Endothelial cell of umbilical vein (primary cell): ENCODE measurements around the gene ERAP2. TPM values are rescaled to one million over a fixed set of nuclear protein-coding genes. Genes with fewer than 3 reads are reported as not detected.
"Not testable (repeated sequence)": the region's sequence is repeated elsewhere in the genome, so short reads cannot be mapped to it uniquely, and the experiment has no call there.

Experiments used
- BruUV-seq: library from RNA; stranded (reverse); fragments of 400-500 nt; replicated peaks from 2 replicates; lab custom pipeline; 2021; lab: Mats Ljungman, UMichigan
- CTCF ChIA-PET: fragments of 300-600, 350-600 bp; sonication (Branson Sonifier 250); formaldehyde crosslinking; loops from one replicate; lab custom pipeline; 2021; ENCODE audit warnings: antibody characterized with exemption, inconsistent platforms; lab: Charles Lee
- POLR2A ChIA-PET: fragments of 300-600, 350-600 bp; sonication (Branson Sonifier 250); formaldehyde crosslinking; loops from one replicate; lab custom pipeline; 2021; ENCODE audit warnings: antibody characterized with exemption, inconsistent platforms; lab: Charles Lee
- DNase-seq: peaks from one replicate; pipeline ENCODE4 v3.0.0-alpha.2; 2011; ENCODE audit warnings: low read depth, low spot score
- FAIRE-seq: peaks from 2 replicates; lab custom pipeline; 2011; peaks lifted over from hg19 to GRCh38; lab: Jason Lieb, UNC
- H2AFZ ChIP-seq: 2 replicates; pipeline ENCODE4 v1.6.0; 2012; ENCODE audit warnings: low read depth, low read length, control low read depth, inconsistent platforms
- H3K27ac ChIP-seq: 2 replicates; pipeline ENCODE4 v1.5.1; 2011; ENCODE audit warnings: low read depth, mild to moderate bottlenecking, control low read depth, low read length, moderate library complexity; ENCODE audit not compliant: insufficient read depth
- H3K27me3 ChIP-seq, 2 experiments: 2 replicates each; pipeline versions ENCODE4 v1.6.0 to v1.6.1; 2011; ENCODE audit warnings: low read length in 2 of 2, mixed read lengths in 1 of 2; ENCODE audit not compliant: control insufficient read depth in 2 of 2, insufficient read depth in 2 of 2
- H3K36me3 ChIP-seq, 2 experiments: 2 replicates in 1 of 2; 3 replicates in 1 of 2; pipeline ENCODE4 v1.5.1; 2011; ENCODE audit warnings: low read length in 2 of 2, mild to moderate bottlenecking in 1 of 2, moderate library complexity in 1 of 2; ENCODE audit not compliant: control insufficient read depth in 2 of 2, insufficient read depth in 2 of 2; ENCODE audit errors: extremely low read depth in 1 of 2
- H3K4me1 ChIP-seq: 3 replicates; pipeline ENCODE4 v1.5.1; 2011; ENCODE audit warnings: mild to moderate bottlenecking, low read length; ENCODE audit not compliant: control insufficient read depth, insufficient read depth; ENCODE audit errors: extremely low read depth
- H3K4me2 ChIP-seq: 2 replicates; pipeline ENCODE4 v1.6.1; 2011; ENCODE audit warnings: low read length, control low read depth, mixed read lengths; ENCODE audit not compliant: insufficient read depth
- H3K4me3 ChIP-seq, 3 experiments: fragments of 200-600 bp in 1 of 3; sonication (generic), shearing (Covaris generic) in 1 of 3; replicated peaks in 1 of 3; 2 replicates each; pipeline ENCODE4 v1.5.1; 2011 to 2016; ENCODE audit warnings: control low read depth in 3 of 3, low read length in 3 of 3, mild to moderate bottlenecking in 2 of 3, inconsistent platforms in 1 of 3, low read depth in 1 of 3, moderate library complexity in 1 of 3; ENCODE audit not compliant: insufficient read depth in 1 of 3
- H3K79me2 ChIP-seq: 2 replicates; pipeline ENCODE4 v1.6.0; 2012; ENCODE audit warnings: low read length, inconsistent platforms; ENCODE audit not compliant: control insufficient read depth, insufficient read depth
- H3K9ac ChIP-seq: replicated peaks from 2 replicates; pipeline ENCODE3; 2011; ENCODE audit warnings: low read length, control low read depth; ENCODE audit not compliant: insufficient read depth; ENCODE audit errors: extremely low read depth
- H3K9me1 ChIP-seq: replicated peaks from 3 replicates; pipeline ENCODE4 v1.6.0; 2011; ENCODE audit warnings: mild to moderate bottlenecking, low read length; ENCODE audit not compliant: control insufficient read depth, insufficient read depth; ENCODE audit errors: extremely low read depth
- H3K9me3 ChIP-seq: replicated peaks from 2 replicates; pipeline ENCODE4 v1.5.1; 2012; ENCODE audit warnings: low read length, inconsistent platforms; ENCODE audit not compliant: control insufficient read depth, insufficient read depth
- H4K20me1 ChIP-seq: replicated peaks from 2 replicates; pipeline ENCODE3; 2011; ENCODE audit warnings: mild to moderate bottlenecking, low read length; ENCODE audit not compliant: control insufficient read depth, insufficient read depth; ENCODE audit errors: extremely low read depth
- CTCF ChIP-seq, 2 donors: IDR thresholded peaks; 1 replicate in 1 of 2; 2 replicates in 1 of 2; pipeline ENCODE4 v1.5.1; 2011; ENCODE audit warnings: low read length in 2 of 2, mild to moderate bottlenecking in 2 of 2, moderate library complexity in 2 of 2, control low read depth in 1 of 2, inconsistent platforms in 1 of 2, low read depth in 1 of 2; ENCODE audit not compliant: insufficient read depth in 1 of 2; ENCODE audit errors: extremely low read depth in 1 of 2
- EZH2 ChIP-seq: IDR thresholded peaks from 2 replicates; pipeline ENCODE4 v1.6.1; 2012; ENCODE audit warnings: borderline replicate concordance, low read depth, mild to moderate bottlenecking, moderate library complexity, low read length, inconsistent platforms; ENCODE audit not compliant: severe bottlenecking
- FOS ChIP-seq: IDR thresholded peaks from 2 replicates; pipeline ENCODE4 v1.6.1; 2011; ENCODE audit warnings: mild to moderate bottlenecking, low read length, moderate library complexity, borderline replicate concordance; ENCODE audit not compliant: insufficient read depth
- GATA2 ChIP-seq: IDR thresholded peaks from 2 replicates; pipeline ENCODE4 v1.7.0; 2011; ENCODE audit warnings: low read depth, mild to moderate bottlenecking, moderate library complexity, mixed read lengths, low read length; ENCODE audit not compliant: insufficient read length, insufficient read depth
- JUN ChIP-seq: IDR thresholded peaks from 2 replicates; pipeline ENCODE4 v1.6.1; 2011; ENCODE audit warnings: borderline replicate concordance, low read depth; ENCODE audit not compliant: insufficient read length, insufficient read depth
- MAX ChIP-seq: IDR thresholded peaks from 2 replicates; pipeline ENCODE4 v1.6.1; 2011; ENCODE audit not compliant: insufficient read depth, insufficient read length
- MYC ChIP-seq: IDR thresholded peaks from one replicate; pipeline ENCODE4 v1.6.1; 2011; ENCODE audit warnings: mild to moderate bottlenecking, low read depth, low read length
- POLR2A ChIP-seq: IDR thresholded peaks from 2 replicates; pipeline ENCODE4 v1.6.1; 2012; ENCODE audit warnings: low read depth, mild to moderate bottlenecking, control low read depth, low read length
- POLR2AphosphoS5 ChIP-seq: IDR thresholded peaks from 2 replicates; pipeline ENCODE4 v1.6.1; 2012; ENCODE audit warnings: low read depth, mild to moderate bottlenecking, control low read depth, low read length, moderate library complexity; ENCODE audit not compliant: insufficient read depth
- dilution Hi-C: fragments of 300-500 bp; cut with MboI; formaldehyde crosslinking; loops from one replicate; pipeline ENCODE4 v1.15.0; 2019; ENCODE audit warnings: low sequenced_read_pairs; ENCODE audit not compliant: extremely low pct_ligation_motif_present
- intact Hi-C: fragments of 100-400 bp; cut with micrococcal nuclease; formaldehyde crosslinking; loops from one replicate; pipeline ENCODE4 v1.10.0; 2022
- polyA plus RNA-seq, 4 experiments: library from polyadenylated mRNA; depleted of rRNA in 3 of 4; stranded (reverse) in 3 of 4; unstranded in 1 of 4; fragments of >200 nt; gene quantifications; 2 replicates each; pipeline versions ENCODE4 v1.2.1 to v1.2.3, GENCODE V29; 2011 to 2012; ENCODE audit warnings: missing spikeins in 1 of 4
- total RNA-seq: library from RNA; stranded (reverse); gene quantifications from 2 replicates; pipeline ENCODE4 v1.2.3, GENCODE V29; 2021

The ERAP2 gene
- total and polyA plus RNA-seq, 2 donors (not counting 3 experiments of a cell fraction or from before 2014, with no cell fraction given), result 3.1 to 10.0 TPM

GRCh38 chr5:96930589-96930988, 54.3 kb downstream of the ERAP2 start:
- CTCF ChIA-PET, result interaction anchor here (2.6 kb wide), 1 partner anchor 62 kb away, joined by 7 read pairs; no protein-coding TSS in a partner anchor
- DNase-seq, result no peak
- no peaks in the 10 kb centered on the region for H3K27me3 ChIP-seq
- H3K9me1 ChIP-seq, result no peaks in the 10 kb centered on the region
- no peaks in the 10 kb centered on the region for H3K9me3 ChIP-seq
- no peak overlapping the region for H3K9ac ChIP-seq
- H4K20me1 ChIP-seq, result no peaks in the 10 kb centered on the region
- H2AFZ ChIP-seq, result no peak overlapping the region
- dilution Hi-C loops, result no loop called here
- no peak for FAIRE-seq
- no peaks in the 10 kb centered on the region for H3K79me2 ChIP-seq
- intact Hi-C loops, result loop anchor here (10.0 kb wide), 1 partner anchor 1844 kb away; the partner anchor contains the start of gene RGMB
- no TSS peak for BruUV-seq
- POLR2A ChIA-PET, result no interaction called here
- peaks cover 16% of the 10 kb centered on the region for H3K4me1 ChIP-seq
- H3K4me3 ChIP-seq, result no peak overlapping the region
- H3K36me3 ChIP-seq, result no peaks in the 10 kb centered on the region
- no peak overlapping the region for H3K27ac ChIP-seq
- H3K4me2 ChIP-seq, result no peak overlapping the region
- no peak for TF ChIP-seq JUN
- TF ChIP-seq EZH2, result no peak
- TF ChIP-seq GATA2, result no peak
- TF ChIP-seq MYC, result no peak
- TF ChIP-seq MAX, result no peak
- no peak for TF ChIP-seq POLR2A
- TF ChIP-seq POLR2AphosphoS5, result no peak
- no peak for TF ChIP-seq FOS
- no peak for TF ChIP-seq CTCF (IDR thresholded peaks at IDR 0.05; ENCODE audit: extremely low read depth in 1 of 2, insufficient read depth in 1 of 2, low read depth in 1 of 2, low read length in 2 of 2)

GRCh38 chr5:96931037-96931436, 54.7 kb downstream of the ERAP2 start:
- H3K9me3 ChIP-seq, H3K36me3 ChIP-seq, H3K4me2 ChIP-seq, H3K9me1 ChIP-seq, dilution Hi-C loops, H3K9ac ChIP-seq, H3K4me3 ChIP-seq, H3K79me2 ChIP-seq, H2AFZ ChIP-seq, H4K20me1 ChIP-seq, DNase-seq, H3K27ac ChIP-seq, BruUV-seq, POLR2A ChIA-PET, FAIRE-seq, H3K27me3 ChIP-seq: not testable (repeated sequence)
- peaks cover 16% of the 10 kb centered on the region for H3K4me1 ChIP-seq
- CTCF ChIA-PET, result interaction anchor here (3.4 kb wide), 1 partner anchor 62 kb away, joined by 14 read pairs; no protein-coding TSS in a partner anchor
- intact Hi-C loops, result loop anchor here (10.0 kb wide), 1 partner anchor 1844 kb away; the partner anchor contains the start of gene RGMB
